IPS-20b (cell line): ENCODE data around the gene ANKS6.

Experiments
- H3K27ac ChIP-seq: one replicate; pipeline ENCODE4 v1.5.1; 2013; ENCODE audit warnings: low read length
- H3K27me3 ChIP-seq: 2 replicates; pipeline ENCODE4 v1.6.1; 2013; ENCODE audit warnings: mild to moderate bottlenecking, low read length, inconsistent platforms; ENCODE audit not compliant: insufficient read depth
- H3K36me3 ChIP-seq: 2 replicates; pipeline ENCODE4 v1.6.1; 2013; ENCODE audit warnings: low read depth, mild to moderate bottlenecking, inconsistent platforms, low read length, moderate library complexity; ENCODE audit not compliant: insufficient read depth
- H3K4me1 ChIP-seq: 2 replicates; pipeline ENCODE4 v1.6.1; 2013; ENCODE audit warnings: mild to moderate bottlenecking, control low read depth, inconsistent platforms, low read length, moderate library complexity; ENCODE audit not compliant: insufficient read depth
- H3K4me3 ChIP-seq: 2 replicates; pipeline ENCODE4 v1.5.1; 2013; ENCODE audit warnings: mild to moderate bottlenecking, low read length, inconsistent platforms
- H3K9ac ChIP-seq: 2 replicates; pipeline ENCODE4 v1.6.1; 2013; ENCODE audit warnings: low read depth, mild to moderate bottlenecking, inconsistent platforms, low read length, moderate library complexity
- H3K9me3 ChIP-seq: 2 replicates; pipeline ENCODE4 v1.6.1; 2013; ENCODE audit warnings: mild to moderate bottlenecking, low read depth, low read length, inconsistent platforms; ENCODE audit not compliant: insufficient read depth

The ANKS6 gene

DNA sequence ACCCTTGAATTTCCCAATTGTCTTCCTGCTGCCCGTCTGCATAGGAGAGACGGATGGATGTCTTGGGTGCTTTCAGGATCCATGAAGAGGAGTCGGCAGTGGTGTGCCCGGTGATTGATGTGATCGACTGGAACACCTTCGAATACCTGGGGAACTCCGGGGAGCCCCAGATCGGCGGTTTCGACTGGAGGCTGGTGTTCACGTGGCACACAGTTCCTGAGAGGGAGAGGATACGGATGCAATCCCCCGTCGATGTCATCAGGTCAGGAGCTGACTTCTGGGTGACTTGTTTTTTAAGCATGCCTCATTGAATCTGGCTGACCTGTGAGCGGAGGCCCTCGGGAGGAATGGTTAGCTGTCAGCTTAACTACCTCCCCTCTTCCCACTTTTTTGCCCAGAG lies 35.3 kb upstream of the ANKS6 start:
- no peak overlapping the region for H3K4me3 ChIP-seq
- no peaks in the 10 kb centered on the region for H3K9me3 ChIP-seq
- H3K9ac ChIP-seq, result no peak overlapping the region
- no peaks in the 10 kb centered on the region for H3K27me3 ChIP-seq
- peaks cover 5% of the 10 kb centered on the region; the same call in 1 of the 2 replicates for H3K36me3 ChIP-seq
- no peak overlapping the region for H3K27ac ChIP-seq
- H3K4me1 ChIP-seq, result no peaks in the 10 kb centered on the region

DNA sequence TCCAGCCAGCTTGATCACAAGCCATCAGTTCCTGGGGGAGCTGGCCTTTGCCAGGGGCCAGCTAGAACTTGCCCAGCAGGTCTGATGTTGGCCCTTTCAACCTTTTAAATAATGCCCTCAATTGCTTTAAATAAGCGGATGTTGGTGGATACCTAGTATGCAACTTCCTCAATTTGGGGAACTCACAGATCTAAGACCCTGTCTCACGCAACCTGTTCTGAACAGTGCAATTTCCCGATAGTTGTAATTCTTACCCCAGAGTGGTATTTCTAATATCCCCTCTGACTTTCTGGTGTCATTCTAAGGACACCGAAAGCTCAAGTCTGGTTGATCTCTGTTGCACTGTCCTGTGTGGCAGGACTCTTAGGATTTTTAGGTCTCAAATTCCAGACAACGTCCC lies 34.2 kb upstream of the ANKS6 start:
- Histone ChIP-seq H3K9me3 (no peaks in the 10 kb centered on the region), H3K36me3 (peaks cover 5% of the 10 kb centered on the region; the same call in 1 of the 2 replicates), H3K9ac (no peak overlapping the region), H3K4me1 (no peaks in the 10 kb centered on the region), H3K4me3 (no peak overlapping the region), H3K27ac (no peak overlapping the region), H3K27me3 (no peaks in the 10 kb centered on the region)

DNA sequence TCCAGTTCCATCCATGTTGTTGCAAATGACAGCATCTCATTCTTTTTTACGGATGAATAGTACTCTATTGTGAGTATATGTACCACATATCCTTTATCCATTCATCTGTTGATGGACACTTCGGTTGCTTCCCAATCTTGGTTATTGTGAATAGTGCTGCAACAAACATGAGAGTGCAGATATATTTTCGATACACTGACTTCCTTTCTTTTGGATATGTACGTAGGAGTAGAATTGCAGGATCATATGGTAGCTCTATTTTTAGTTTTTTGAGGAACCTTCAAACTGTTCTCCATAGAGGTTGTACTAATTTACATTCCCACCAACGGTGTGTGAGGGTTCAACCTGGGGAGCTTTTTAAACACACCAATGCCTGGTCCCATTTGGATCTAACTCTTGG lies 33.4 kb upstream of the ANKS6 start:
- Histone ChIP-seq H3K36me3 (peaks cover 5% of the 10 kb centered on the region; the same call in 1 of the 2 replicates), H3K27me3 (no peaks in the 10 kb centered on the region), H3K4me3 (no peak overlapping the region), H3K27ac (no peak overlapping the region), H3K4me1 (no peaks in the 10 kb centered on the region), H3K9me3 (no peaks in the 10 kb centered on the region), H3K9ac (no peak overlapping the region)

DNA sequence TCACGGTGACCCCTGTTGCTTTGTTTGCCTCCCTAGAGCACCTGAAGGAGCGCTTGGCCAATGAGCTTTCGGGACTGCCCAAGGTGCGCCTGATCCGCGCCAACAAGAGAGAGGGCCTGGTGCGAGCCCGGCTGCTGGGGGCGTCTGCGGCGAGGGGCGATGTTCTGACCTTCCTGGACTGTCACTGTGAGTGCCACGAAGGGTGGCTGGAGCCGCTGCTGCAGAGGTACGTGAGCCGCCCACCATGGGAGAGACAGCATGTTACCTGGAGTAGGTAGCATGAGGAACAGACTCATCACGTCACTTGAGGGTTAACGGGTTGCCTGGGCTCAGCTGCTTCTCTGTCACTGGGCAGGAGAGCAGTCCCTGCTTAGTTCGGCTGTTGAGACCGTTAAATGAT lies 30.4 kb upstream of the ANKS6 start:
- no peak overlapping the region for H3K27ac ChIP-seq
- H3K9me3 ChIP-seq, result no peaks in the 10 kb centered on the region
- H3K27me3 ChIP-seq, result no peaks in the 10 kb centered on the region
- no peak overlapping the region for H3K4me3 ChIP-seq
- H3K36me3 ChIP-seq, result 0 out of 2 replicates have a peak, but pooled peaks cover 5% of the 10 kb centered on the region
- H3K4me1 ChIP-seq, result no peaks in the 10 kb centered on the region
- no peak overlapping the region for H3K9ac ChIP-seq

DNA sequence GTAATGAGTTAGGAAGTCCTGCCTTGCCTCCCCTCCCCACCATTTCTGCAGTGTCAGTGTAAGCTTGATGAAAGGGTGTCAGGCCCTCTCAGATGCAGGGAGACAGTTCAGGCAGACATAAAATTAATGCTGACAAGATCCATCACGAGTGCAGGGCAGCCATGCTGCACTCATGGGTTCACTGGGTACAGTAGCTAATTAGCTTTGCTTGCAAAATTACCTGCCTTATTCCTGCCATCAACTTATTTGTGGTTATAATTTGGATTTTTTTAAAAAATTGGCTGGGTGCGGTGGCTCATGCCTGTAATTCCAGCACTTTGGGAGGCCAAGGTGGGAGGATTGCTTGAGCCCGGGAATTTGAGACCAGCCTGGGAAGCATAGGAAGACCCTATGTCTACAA lies 29.1 kb upstream of the ANKS6 start:
- H3K4me3 ChIP-seq, result no peak overlapping the region
- 0 out of 2 replicates have a peak, but pooled peaks cover 5% of the 10 kb centered on the region for H3K36me3 ChIP-seq
- H3K27ac ChIP-seq, result no peak overlapping the region
- H3K9ac ChIP-seq, result no peak overlapping the region
- no peaks in the 10 kb centered on the region for H3K27me3 ChIP-seq
- H3K9me3 ChIP-seq, result no peaks in the 10 kb centered on the region
- no peaks in the 10 kb centered on the region for H3K4me1 ChIP-seq

DNA sequence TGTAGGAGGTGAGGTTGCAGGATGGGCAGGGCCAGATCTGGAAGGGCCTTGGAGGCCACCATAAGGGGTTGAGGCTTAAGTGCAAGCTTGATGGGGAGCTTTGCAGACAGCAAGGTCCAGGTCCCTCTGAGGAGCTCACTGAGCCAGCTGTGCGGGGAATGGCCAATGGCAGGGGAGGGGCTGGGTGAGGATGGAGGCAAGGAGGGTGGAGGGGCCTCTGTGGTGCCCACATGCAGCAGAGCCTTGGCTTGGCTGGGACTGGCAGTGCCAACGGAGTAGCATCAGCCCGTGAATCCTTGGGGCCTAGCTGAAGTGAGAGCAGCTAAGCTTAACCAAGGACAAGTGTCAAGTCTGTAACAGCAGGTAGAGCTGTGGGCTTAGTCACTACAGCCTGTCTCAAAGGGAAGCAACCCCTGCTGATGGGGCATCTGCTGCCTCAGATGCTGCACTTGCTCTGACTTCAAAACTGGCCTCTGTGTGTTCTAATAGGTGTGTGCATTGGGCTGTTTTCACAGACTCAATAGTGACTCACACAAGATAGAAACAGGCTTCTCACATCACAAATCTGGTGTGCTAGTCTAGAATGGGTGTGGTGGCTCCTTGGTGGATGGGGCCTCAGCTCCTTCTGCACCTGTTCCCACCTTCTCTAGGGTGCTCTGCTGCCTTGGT lies 27.4 kb upstream of the ANKS6 start:
- Histone ChIP-seq H3K27me3 (no peaks in the 10 kb centered on the region), H3K9ac (no peak overlapping the region), H3K9me3 (no peaks in the 10 kb centered on the region), H3K4me1 (no peaks in the 10 kb centered on the region), H3K36me3 (0 out of 2 replicates have a peak, but pooled peaks cover 5% of the 10 kb centered on the region), H3K27ac (no peak overlapping the region), H3K4me3 (no peak overlapping the region)

DNA sequence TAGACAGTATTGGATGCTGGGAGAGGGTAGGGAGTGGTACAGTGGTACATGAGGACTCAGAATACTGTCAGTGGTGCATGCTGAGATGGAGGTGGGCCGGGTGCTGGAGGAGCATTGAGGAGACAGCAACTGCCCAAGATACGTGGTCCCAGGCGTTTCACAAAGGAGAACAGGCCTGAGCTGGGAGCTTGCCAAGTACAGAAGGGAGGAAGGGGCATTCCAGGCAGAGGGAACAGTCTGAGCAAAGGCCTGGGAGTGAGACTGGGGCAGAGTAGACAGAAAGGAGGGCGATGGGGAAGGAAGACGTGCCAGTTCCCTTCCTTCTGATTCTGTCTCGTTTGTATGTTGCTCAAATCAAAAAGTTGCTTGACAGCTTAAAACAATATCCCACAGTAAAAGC lies 26.3 kb upstream of the ANKS6 start:
- no peak overlapping the region for H3K9ac ChIP-seq
- no peak overlapping the region for H3K4me3 ChIP-seq
- no peaks in the 10 kb centered on the region for H3K9me3 ChIP-seq
- no peaks in the 10 kb centered on the region for H3K27me3 ChIP-seq
- H3K27ac ChIP-seq, result no peak overlapping the region
- H3K36me3 ChIP-seq, result 0 out of 2 replicates have a peak, but pooled peaks cover 5% of the 10 kb centered on the region
- H3K4me1 ChIP-seq, result no peaks in the 10 kb centered on the region

DNA sequence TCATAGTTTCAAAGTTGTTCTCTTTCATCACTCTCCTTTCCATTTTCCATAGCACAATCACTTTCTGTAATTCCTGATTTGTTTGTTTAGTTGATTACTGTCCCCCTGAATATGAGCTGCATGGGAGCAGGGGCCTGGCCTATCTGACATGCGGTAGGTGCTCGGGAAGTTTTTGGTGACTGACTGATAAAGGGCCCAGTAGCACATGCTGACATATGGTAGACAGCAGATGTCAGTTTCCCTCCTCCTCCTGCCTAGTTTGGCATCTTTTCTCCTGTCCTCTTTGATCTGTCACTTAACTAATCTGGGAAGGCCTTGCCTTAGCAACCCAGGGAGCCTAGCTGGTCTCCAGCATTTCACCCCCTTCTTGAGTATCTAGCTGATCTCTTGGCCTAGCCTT lies 25.5 kb upstream of the ANKS6 start:
- Histone ChIP-seq H3K36me3 (no peaks in the 10 kb centered on the region), H3K9me3 (no peaks in the 10 kb centered on the region), H3K4me1 (no peaks in the 10 kb centered on the region), H3K9ac (no peak overlapping the region), H3K4me3 (no peak overlapping the region), H3K27me3 (no peaks in the 10 kb centered on the region), H3K27ac (no peak overlapping the region)

DNA sequence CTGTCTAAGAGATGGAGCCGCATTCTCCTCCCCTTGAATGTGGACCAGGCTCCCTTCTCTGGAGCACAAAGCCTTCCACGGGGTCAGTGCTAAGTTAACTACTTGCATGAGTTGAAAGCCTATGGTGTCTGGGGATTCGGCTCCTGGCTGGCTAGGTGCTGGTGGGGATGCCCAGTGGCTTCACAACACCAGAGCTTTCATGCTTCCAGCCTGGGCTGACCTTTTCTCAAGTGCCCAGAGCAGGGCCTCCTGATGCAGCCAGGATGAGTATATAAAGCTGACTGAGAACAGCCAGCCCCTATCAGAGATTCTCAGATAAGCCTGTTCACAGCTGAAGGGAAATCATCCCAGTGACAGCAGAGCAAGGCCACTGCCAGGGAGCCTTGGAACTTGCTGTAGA lies 22.9 kb upstream of the ANKS6 start:
- H3K27ac ChIP-seq, result no peak overlapping the region
- no peaks in the 10 kb centered on the region for H3K27me3 ChIP-seq

DNA sequence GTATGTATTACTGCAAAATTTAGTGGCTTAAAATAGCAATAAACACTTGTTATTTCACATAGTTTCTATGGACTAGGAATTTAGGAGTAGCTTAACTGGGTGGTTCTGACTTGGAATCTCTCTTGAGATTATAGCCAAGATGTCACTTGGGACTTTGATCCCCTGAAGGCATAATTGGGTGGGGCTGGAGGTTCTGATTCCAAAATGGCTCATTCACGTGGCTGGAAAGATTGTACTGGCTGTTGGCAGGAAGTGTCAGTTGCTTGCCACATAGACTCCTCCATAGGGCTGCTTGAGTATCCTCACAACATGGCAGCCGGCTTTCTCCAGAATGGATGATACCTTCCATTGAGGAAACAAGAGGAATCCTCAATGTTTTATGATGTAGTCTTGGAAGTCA lies 22.4 kb upstream of the ANKS6 start:
- Histone ChIP-seq H3K4me1 (no peaks in the 10 kb centered on the region), H3K27ac (no peak overlapping the region)

More for the DNA sequence above, 22.9 kb upstream of the ANKS6 start:
- Histone ChIP-seq H3K9ac (no peak overlapping the region), H3K4me1 (no peaks in the 10 kb centered on the region), H3K9me3 (no peaks in the 10 kb centered on the region), H3K4me3 (no peak overlapping the region), H3K36me3 (no peaks in the 10 kb centered on the region)

DNA sequence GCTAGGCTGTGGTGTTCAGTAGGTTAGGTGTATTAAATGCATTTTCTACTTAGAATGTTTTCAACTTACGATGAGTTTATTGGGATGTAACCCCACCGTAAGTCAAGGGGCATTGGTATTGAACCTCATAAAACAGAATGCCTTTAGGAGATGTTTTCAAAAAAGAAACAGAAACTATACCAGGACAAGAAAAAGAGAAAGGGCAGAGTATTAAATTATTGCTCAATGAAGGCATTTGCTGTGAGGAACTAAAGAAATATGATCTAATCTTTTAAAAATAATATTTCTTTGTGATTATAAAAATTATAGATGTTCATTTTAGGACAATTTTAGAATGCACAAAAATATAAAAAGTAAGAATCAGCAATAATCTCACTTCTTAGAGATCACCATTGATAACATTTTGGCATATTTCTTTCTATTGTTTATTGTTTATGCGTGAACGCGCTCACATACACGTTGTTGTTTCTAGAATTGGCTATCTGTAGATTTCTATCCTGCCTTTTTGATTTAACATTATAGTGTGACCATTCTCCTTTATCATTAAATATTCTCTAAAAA lies 19.1 kb upstream of the ANKS6 start:
- Histone ChIP-seq H3K27ac (no peak overlapping the region), H3K4me1 (no peaks in the 10 kb centered on the region; the same call in 1 of the 2 replicates), H3K27me3 (no peaks in the 10 kb centered on the region), H3K9ac (no peak overlapping the region), H3K36me3 (no peaks in the 10 kb centered on the region), H3K9me3 (no peaks in the 10 kb centered on the region), H3K4me3 (no peak overlapping the region)

More for the DNA sequence above, 22.4 kb upstream of the ANKS6 start:
- Histone ChIP-seq H3K36me3 (no peaks in the 10 kb centered on the region), H3K27me3 (no peaks in the 10 kb centered on the region), H3K4me3 (no peak overlapping the region), H3K9me3 (no peaks in the 10 kb centered on the region), H3K9ac (no peak overlapping the region)

DNA sequence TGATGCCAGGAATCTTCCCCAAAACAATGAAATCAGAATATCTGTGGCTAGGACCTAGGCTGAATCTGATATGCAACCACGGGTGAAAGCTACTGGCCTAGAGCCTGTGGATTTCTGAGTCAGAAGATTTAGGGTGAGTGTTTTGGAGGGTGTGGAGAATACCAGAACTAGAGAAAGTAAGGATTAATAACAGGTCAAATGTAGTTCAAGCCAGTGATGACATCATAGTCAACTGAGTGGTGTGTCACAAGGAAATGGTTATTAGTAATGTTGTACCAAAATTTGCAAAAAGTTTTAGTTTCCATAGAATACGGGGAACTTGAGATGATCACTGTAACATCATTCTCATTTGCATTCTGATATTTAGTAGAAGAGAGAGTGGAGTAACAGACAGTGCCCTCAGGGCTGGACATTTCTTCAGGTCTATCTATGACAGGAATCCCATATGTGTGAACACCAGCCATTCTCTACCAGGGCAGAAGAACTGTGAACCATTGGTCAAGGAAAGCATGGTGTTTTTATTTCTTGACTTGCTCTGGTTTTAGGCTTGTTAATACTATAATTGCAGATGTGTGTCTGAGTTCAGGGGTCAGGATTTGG lies 14.8 kb upstream of the ANKS6 start:
- peaks cover 19% of the 10 kb centered on the region; the same call in 1 of the 2 replicates for H3K4me1 ChIP-seq
- peaks cover 26% of the 10 kb centered on the region for H3K27me3 ChIP-seq
- H3K9ac ChIP-seq, result no peak overlapping the region
- no peaks in the 10 kb centered on the region for H3K9me3 ChIP-seq
- H3K27ac ChIP-seq, result no peak overlapping the region
- H3K4me3 ChIP-seq, result no peak overlapping the region
- H3K36me3 ChIP-seq, result no peaks in the 10 kb centered on the region
